ENCODE results near the gene LRRC4C.

LRRC4C gene

DNA sequence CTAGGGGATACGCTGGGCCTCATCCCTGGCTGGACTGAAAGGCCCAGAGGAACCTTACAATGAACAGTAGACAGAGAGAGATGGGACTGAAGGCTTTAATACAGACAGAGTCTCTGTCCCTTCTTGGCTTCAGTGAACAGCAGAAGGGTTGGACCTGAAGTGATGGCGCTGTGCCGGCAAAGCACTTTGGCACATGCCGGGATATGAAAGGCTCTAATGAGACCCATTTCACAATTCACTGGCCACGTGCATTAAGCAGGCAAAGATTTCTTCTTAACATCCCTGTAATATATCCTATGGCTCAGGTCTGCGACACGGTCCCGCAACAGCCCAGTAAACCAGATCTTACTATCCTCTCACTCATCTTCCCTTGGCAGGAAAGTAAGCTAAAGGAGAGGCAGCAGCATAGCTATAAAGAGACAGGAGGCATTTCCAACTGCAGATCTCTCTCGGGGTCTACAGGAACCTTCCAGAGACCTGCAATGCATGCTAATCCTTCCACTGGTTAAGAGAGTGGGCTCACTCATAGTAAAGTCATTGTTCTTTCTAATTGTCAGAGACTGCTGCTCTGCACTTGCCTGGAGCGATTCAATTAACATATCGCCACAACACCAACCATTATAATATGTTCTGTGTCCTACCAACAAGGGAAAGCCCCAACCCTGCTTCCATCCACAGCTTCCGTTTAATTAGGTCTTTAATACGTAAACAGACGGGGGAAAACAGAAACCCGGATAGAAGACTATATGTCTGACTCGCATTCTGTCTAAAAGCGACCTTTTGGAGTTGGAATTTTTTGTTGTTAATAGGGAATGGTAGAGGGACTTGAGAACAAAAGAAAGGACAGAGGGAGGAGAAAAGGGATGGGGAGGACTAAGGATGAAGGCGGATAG lies 1179.0 kb downstream of the LRRC4C start:
- no peak for DNase-seq

DNA sequence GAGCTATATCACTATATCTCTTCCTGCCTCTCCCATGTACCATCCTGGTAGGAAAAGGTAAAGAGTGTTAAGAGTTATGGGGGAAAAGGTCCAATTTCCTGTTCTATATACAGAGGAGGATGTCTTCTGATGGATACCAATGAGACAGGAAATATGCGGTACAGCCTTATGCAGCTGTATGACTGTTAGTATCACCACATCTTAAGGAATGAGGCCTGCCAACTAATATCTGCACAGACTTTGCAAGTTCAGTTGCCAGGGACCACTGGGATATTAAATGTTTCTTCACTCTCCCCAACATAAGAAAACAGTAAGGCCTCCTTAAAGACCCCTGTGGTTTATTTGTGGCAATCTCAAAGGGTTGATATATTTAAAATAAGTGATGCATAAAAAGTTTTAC lies 1182.5 kb downstream of the LRRC4C start:
- no peak for DNase-seq

GRCh38 chr11:40274017-40274416 lies 1185.4 kb downstream of the LRRC4C start:
- no peak for DNase-seq

DNA sequence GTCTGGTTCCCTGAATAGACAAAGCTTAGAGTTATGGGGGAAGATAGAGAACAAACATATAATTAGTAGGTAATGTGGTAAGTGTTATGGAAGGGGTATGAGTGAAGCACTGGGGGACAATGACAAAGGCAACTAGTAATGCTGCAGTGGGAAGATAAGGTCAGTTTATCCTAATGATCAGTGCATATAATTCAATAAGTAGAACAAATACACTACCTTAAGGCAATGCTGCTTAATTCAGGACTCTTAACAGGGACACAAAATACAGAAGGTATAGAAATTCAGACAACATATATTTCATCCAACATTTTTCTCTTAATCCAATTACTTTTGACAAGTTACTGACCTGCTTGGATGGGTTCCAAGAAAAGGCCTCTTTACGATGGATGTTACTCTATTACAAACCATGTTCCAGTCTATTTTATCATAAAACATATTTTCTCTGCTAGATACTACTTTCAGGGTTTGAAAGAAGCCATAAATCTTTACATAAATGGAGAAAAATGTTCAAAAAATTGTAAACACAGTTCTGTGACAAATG lies 1186.2 kb downstream of the LRRC4C start:
- no peak for DNase-seq

DNA sequence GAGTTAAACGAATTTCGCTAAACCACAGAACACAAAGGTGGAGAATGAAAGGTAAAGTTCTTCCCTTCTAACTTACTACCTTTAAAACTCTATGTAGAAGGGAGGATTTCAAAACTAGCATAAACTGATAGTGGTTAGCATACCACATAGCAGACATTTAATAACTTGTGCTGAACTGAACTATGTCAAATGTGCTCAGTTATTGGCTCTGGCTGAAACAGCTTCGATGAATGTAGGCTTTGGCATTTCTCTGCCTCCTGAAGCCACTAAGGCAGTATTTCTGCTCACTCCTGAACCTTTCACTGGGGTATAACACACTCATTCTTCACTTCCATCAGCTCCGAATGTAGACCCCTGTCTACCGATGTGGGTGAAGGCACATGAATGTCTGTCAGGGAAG lies 1188.1 kb downstream of the LRRC4C start:
- no peak for DNase-seq

DNA sequence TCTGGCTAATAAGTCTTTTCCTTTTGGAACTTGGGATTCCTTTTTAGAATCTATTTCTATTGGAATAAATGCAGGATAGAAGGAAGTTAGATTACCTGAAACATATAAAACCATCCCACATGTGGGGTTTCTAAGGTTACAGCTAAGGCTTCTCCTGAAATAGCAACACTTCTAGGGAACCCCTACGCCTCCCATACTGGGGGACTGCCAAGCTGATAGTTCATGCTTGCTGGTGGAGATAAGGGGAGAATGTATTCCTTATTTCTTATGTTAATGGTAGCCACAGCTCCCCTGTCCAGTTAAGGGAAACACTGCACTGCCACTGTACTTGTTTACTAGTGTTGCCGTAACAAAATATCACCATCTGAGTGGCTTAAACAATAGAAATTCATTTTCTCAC lies 1189.6 kb downstream of the LRRC4C start:
- no peak for DNase-seq

DNA sequence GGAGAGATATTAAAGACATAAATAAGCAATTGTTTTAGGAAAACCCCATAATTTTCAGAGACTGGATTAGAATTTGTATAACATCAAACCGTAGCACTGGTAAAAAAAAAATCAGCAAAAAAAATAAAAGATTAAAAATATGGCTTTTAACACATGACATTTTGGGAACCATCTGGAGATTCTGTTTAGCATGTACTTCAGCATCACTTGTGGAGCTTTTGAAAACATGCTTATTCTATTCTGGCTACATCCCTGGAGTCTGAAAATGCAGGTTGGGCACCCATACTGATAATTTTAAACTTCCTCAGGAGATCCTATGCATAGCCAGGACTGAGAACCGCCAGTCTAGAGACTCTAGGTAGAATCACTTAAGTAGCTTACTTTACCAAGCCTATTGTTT lies 1190.9 kb downstream of the LRRC4C start:
- no peak for DNase-seq

GRCh38 chr11:40255457-40255856 lies 1204.0 kb downstream of the LRRC4C start:
- no peak for DNase-seq

DNA sequence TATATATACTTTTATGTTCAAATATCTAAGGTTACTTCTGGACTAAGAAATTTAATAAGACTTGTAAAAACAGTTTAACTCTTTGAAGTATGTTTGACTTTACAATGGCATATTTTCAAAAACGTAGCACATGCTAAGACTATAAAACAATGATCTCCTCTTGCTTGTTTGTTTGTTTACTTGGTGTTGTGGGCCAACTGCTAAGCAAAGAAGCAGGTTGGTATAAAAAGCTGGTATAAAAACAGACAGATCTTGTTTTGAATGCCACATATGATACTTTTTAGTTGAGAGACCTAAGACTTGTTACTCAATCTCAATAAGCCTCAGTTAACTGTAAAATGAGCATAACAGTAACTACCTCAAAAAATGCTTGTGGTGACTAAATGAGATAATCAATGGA lies 1206.3 kb downstream of the LRRC4C start:
- no peak for DNase-seq

GRCh38 chr11:40252236-40252635 lies 1207.2 kb downstream of the LRRC4C start:
- DNase-seq, result no peak

GRCh38 chr11:40246983-40247382 lies 1212.5 kb downstream of the LRRC4C start:
- no peak for DNase-seq

DNA sequence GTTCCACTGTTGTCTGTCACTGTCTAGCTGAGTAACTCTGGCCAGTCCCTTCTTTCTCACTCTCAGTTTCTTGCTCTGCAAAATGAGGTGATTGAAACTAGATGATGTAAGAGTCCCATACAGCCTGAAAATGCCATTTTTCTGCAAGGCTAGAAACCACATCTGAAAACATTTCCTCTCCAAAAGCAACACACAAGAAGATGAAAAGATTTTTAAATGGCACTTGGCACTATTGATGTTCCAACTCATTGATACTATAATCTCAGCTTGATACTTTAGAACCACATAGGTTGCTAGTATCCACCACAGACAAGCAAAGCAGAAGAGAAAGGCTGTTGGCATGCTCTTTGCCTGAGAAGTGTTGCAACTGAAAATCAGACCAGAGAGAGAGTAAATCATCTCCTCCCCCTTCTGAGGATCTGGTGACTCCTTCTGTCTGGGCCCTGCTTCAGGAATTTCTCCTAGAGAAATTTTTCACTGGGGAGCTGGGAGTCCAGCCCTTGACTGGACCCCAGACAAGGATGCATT lies 1217.9 kb downstream of the LRRC4C start:
- no peak for DNase-seq

DNA sequence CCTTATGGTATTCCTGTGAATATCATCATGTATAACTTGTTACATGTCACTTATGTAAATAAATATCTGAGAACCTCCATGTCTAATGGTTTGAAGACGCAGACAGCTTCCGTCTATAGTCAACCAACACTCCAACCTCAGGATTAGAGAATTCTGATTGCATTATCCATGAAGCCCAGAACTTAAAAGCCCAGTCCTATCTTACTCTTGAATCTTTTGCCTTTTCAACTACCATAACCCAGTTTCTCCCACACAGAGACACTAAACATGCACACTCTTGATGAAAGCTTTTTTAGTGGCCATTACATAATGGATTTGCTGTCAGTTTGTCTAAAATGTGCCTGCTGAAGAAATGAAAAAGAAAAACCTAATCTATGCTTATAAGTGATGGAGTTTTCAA lies 1219.2 kb downstream of the LRRC4C start:
- no peak for DNase-seq

- DNase-seq, result no peak
Measured at GRCh38 chr11:40236526-40236925, 1222.9 kb downstream of the LRRC4C start.

DNA sequence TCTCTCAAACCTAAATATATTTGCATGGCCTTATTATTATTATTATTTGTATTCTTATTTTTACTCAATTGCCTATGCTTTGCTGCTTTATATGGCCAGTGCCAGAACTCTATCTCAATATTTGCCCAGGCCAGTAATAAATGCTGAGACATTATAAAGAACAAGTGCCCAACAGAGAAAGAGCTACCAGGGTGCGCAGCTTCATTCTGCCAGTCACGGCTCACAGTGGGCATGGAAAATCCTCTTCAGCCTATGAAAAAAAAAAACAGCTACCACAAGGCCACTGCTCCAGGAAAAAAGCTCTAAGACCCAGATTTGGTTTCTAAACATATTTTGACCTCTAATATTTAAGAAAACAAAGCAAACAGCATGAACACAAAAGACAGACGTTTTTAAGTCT lies 1223.6 kb downstream of the LRRC4C start:
- no peak for DNase-seq

- DNase-seq, result no peak
Measured at GRCh38 chr11:40230821-40231220, 1228.6 kb downstream of the LRRC4C start.

DNA sequence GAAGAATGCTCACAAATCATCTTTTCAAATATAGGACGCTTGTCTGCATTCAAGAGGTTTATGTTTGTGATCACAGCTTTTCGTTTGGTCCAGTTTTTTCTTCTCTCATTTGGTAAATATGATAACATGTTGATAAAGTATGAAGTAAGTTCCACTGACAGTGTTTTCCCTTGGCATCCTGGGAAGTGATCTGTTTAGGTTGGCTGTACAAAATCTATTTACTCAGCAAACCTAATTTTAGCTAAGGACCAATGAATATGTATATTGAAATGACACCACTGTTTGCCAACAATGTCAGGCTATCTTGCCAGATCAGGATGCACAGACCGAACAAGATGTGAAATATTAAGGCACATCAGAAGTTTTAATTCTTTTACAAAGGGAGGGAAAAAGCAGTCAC lies 1230.8 kb downstream of the LRRC4C start:
- no peak for DNase-seq

GRCh38 chr11:40227730-40228129 lies 1231.7 kb downstream of the LRRC4C start:
- no peak for DNase-seq

GRCh38 chr11:40226654-40227053 lies 1232.8 kb downstream of the LRRC4C start:
- no peak for DNase-seq

DNA sequence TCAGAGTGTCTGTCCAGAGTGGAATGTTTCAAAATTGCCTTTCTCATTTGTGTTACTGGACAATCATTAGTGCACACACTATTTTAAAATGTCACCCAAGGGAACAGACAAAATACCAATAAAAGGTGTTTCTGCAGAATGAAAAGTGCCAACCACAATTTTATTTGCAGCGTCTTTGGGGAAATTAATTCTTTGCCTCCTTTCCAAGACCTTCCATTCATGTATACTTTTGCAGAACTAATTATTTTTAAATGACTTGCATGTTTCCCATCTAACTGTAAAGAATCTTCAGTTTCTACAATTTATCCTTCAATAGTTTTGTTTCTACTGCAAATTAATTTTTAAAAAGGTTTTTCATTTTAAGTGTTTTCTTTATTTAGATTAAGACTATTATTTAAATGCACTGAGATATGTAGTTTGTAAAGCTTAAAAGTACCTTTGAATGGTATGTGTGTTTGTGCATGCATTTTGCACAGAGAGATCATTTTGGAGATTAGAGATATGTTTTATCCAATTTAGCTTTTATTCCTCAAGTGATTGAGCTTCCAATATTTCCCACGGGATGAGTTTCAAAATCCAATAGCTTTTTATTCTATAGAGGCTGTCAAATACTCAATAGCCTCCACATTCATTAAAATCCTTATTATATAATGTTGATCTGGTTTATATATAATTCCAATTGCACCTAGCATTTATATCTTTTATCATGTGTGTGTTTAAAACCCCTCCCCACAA lies 1235.7 kb downstream of the LRRC4C start:
- DNase-seq, result no peak

DNA sequence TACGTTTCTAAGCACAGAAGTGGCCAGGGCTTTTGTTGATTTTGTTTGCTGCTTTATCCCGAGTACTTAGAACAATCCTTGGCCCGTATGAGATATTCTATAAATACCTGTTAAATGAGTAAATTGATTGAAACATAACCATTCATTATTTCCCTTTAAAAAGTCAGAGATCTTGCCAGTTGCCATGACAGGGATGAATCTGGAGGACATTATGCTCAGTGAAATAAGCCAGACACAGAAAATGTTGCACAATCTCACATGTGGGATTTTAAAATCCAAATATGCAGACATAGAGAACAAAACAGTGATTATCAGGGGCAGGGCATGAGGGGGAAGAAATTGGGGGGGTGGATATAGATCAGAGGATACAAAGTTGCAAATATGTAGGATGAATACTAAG lies 1240.1 kb downstream of the LRRC4C start:
- no peak for DNase-seq

DNA sequence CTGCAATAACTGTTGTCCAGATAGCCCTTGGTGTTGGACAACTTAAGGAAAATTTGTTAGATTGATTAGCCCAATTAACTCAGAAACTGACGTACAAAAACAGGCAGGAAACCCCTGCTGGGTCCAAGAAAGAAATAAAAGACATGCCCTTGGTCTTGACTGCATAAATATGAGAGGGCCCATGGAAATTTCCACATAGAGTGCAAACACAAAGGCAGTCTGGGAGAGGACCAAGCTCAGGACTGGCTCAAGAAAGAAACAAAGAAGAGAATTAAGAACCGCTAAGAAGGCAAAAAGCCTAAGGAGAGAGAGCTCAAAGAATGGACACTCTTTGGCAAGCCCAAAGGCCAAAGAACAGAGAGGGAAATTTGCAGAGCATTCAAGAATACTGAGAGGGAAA lies 1243.9 kb downstream of the LRRC4C start:
- no peak for DNase-seq

GRCh38 chr11:40207416-40207815 lies 1252.0 kb downstream of the LRRC4C start:
- no peak for DNase-seq

- DNase-seq, result no peak
Measured at GRCh38 chr11:40204228-40204627, 1255.2 kb downstream of the LRRC4C start.

Data from CD4-positive, alpha-beta T cell treated with Interferon gamma for 1 hour (primary cell).